ENCODE results near the gene RNFT2. TPM values are rescaled to one million over a fixed set of nuclear protein-coding genes. Genes with fewer than 3 reads are reported as not detected.

RNFT2 gene
- total RNA-seq, 2 experiments from 2014 or later: 4.9 to 6.0 TPM

GRCh38 chr12:116718655-116719454, 19.3 kb upstream of the RNFT2 start:
- CTCF ChIA-PET: interaction anchor here (1.1 to 1.5 kb wide), 2 partner anchors 10 to 16 kb away, joined by 3 to 6 read pairs; no protein-coding TSS in a partner anchor
- no peak overlapping the region for H3K4me3 ChIP-seq (ENCODE audit: low read length)

GRCh38 chr12:116719731-116720528, 18.2 kb upstream of the RNFT2 start:
- Histone ChIP-seq H3K4me1 (ENCODE audit: insufficient read depth, low read length) (no peaks in the 10 kb centered on the region), H3K4me3 (ENCODE audit: low read length) (no peak overlapping the region), H3K9me3 (ENCODE audit: control insufficient read depth in 1 of 2, insufficient read depth in 1 of 2, low read length in 2 of 2) (no peaks in the 10 kb centered on the region), H3K27me3 (ENCODE audit: control insufficient read depth in 1 of 2, insufficient read depth in 2 of 2, low read length in 2 of 2) (no peaks in the 10 kb centered on the region), H3K27ac (ENCODE audit: low read depth in 1 of 2, low read length in 2 of 2) (no peak overlapping the region), H3K36me3 (ENCODE audit: insufficient read depth, low read length) (peaks cover 59% of the 10 kb centered on the region)
- Mint-ChIP-seq H3K27ac (no peak overlapping the region), H3K4me3 (no peak overlapping the region), H3K36me3 (ENCODE audit: low read depth) (peaks cover 82% of the 10 kb centered on the region), H3K9me3 (no peaks in the 10 kb centered on the region), H3K4me1 (ENCODE audit: low read depth) (no peaks in the 10 kb centered on the region), H3K27me3 (no peaks in the 10 kb centered on the region)
- CTCF ChIA-PET: no interaction called here
- ATAC-seq (ENCODE audit: poor library complexity) (no peak), DNase-seq (no peak)
- no peak for TF ChIP-seq CTCF (IDR thresholded peaks at IDR 0.05)
- POLR2A ChIA-PET: no interaction called here
- intact Hi-C loops (cut with DNase I, micrococcal nuclease): no loop called here

More at GRCh38 chr12:116718655-116719454, 19.3 kb upstream of the RNFT2 start:
- H3K36me3 Mint-ChIP-seq (ENCODE audit: low read depth): peaks cover 85% of the 10 kb centered on the region
- POLR2A ChIA-PET: interaction anchor here (1.1 kb wide), 1 partner anchor 10 kb away, joined by 3 read pairs; no protein-coding TSS in a partner anchor
- no peak for ATAC-seq (ENCODE audit: poor library complexity)
- H3K27me3 ChIP-seq (ENCODE audit: control insufficient read depth in 1 of 2, insufficient read depth in 2 of 2, low read length in 2 of 2): no peaks in the 10 kb centered on the region
- TF ChIP-seq CTCF (IDR thresholded peaks at IDR 0.05): no peak
- H3K27ac Mint-ChIP-seq: no peak overlapping the region
- H3K4me3 Mint-ChIP-seq: no peak overlapping the region
- no peak overlapping the region for H3K27ac ChIP-seq (ENCODE audit: low read depth in 1 of 2, low read length in 2 of 2)
- intact Hi-C loops (cut with DNase I, micrococcal nuclease): no loop called here
- DNase-seq: no peak
- no peaks in the 10 kb centered on the region for H3K4me1 Mint-ChIP-seq (ENCODE audit: low read depth)
- H3K36me3 ChIP-seq (ENCODE audit: insufficient read depth, low read length): peaks cover 59% of the 10 kb centered on the region
- H3K9me3 Mint-ChIP-seq: no peaks in the 10 kb centered on the region
- H3K4me1 ChIP-seq (ENCODE audit: insufficient read depth, low read length): no peaks in the 10 kb centered on the region
- H3K9me3 ChIP-seq (ENCODE audit: control insufficient read depth in 1 of 2, insufficient read depth in 1 of 2, low read length in 2 of 2): no peaks in the 10 kb centered on the region
- no peaks in the 10 kb centered on the region for H3K27me3 Mint-ChIP-seq

- Mint-ChIP-seq H3K4me3 (no peak overlapping the region), H3K27ac (no peak overlapping the region), H3K4me1 (ENCODE audit: low read depth) (no peaks in the 10 kb centered on the region), H3K36me3 (ENCODE audit: low read depth) (peaks cover 59% of the 10 kb centered on the region), H3K9me3 (no peaks in the 10 kb centered on the region), H3K27me3 (no peaks in the 10 kb centered on the region)
- H3K4me3 ChIP-seq (ENCODE audit: low read length): no peak overlapping the region
- H3K9me3 ChIP-seq (ENCODE audit: control insufficient read depth in 1 of 2, insufficient read depth in 1 of 2, low read length in 2 of 2): no peaks in the 10 kb centered on the region
- no peak for TF ChIP-seq CTCF (IDR thresholded peaks at IDR 0.05)
- intact Hi-C loops (cut with DNase I, micrococcal nuclease): no loop called here
- no peaks in the 10 kb centered on the region for H3K27me3 ChIP-seq (ENCODE audit: control insufficient read depth in 1 of 2, insufficient read depth in 2 of 2, low read length in 2 of 2)
- CTCF ChIA-PET: no interaction called here
- no peak overlapping the region for H3K27ac ChIP-seq (ENCODE audit: low read depth in 1 of 2, low read length in 2 of 2)
- H3K36me3 ChIP-seq (ENCODE audit: insufficient read depth, low read length): peaks cover 48% of the 10 kb centered on the region
- POLR2A ChIA-PET: no interaction called here
- H3K4me1 ChIP-seq (ENCODE audit: insufficient read depth, low read length): no peaks in the 10 kb centered on the region
- ATAC-seq (ENCODE audit: poor library complexity) (no peak), DNase-seq (no peak)
Observed at GRCh38 chr12:116722245-116722644, 15.9 kb upstream of the RNFT2 start.

All from CD4-positive, alpha-beta T cell (primary cell).